Tibial nerve (tissue), 4 donors: Measurements from ENCODE around the gene CAMTA1.

Source experiments
- CTCF ChIP-seq, 5 experiments: fragments of 200-600 bp in 3 of 5; fragments of 450-650 bp in 2 of 5; sonication (generic) in 3 of 5; IDR thresholded peaks; one replicate each; pipeline ENCODE4 v1.5.1; 2016 to 2019; ENCODE audit warnings: antibody characterized with exemption in 5 of 5, mild to moderate bottlenecking in 3 of 5, moderate library complexity in 2 of 5
- EP300 ChIP-seq, 2 donors: sonication (generic); formaldehyde crosslinking; IDR thresholded peaks; one replicate each; pipeline ENCODE4 v1.6.1; 2017; ENCODE audit warnings: antibody characterized with exemption in 2 of 2, mild to moderate bottlenecking in 1 of 2

DNA sequence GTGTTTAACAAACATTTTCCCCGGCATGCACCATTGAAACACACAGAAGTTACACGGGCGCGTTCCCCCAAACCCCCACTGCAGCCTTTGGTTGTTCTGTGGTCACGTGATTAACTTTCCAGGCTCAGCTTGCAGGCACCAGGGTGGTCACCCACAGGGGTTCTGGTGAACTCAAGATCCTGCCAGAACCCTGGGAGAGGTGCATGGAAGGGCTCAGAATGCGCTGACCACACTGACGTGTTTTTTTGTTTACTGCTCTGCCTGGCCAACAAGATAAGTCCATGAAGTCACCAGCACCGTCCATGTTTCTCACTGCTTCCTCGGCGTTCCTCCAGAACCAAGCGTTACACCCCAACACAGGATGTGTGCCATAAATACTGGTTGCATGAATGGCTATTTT lies 756.4 kb downstream of the CAMTA1 start:
- no peak for TF ChIP-seq EP300 (IDR thresholded peaks at IDR 0.05)
- no peak for TF ChIP-seq CTCF (IDR thresholded peaks at IDR 0.05)
